ENCODE measurements around the gene GALNT10.

GALNT10 gene

GRCh38 chr5:154242442-154242841 is 51.9 kb downstream of the GALNT10 start:
- H3K4me3 ChIP-seq (ENCODE audit: low read depth, low read length) = no peak overlapping the region
- no peak for TF ChIP-seq CTCF (IDR thresholded peaks at IDR 0.05; ENCODE audit: borderline replicate concordance, insufficient read depth, low read depth, low read length)

- H3K4me3 ChIP-seq (ENCODE audit: low read depth, low read length) = no peak overlapping the region
- no peak for TF ChIP-seq CTCF (IDR thresholded peaks at IDR 0.05; ENCODE audit: borderline replicate concordance, insufficient read depth, low read depth, low read length)
Observed at GRCh38 chr5:154242964-154243376, 52.4 kb downstream of the GALNT10 start.

- no peak for TF ChIP-seq CTCF (IDR thresholded peaks at IDR 0.05; ENCODE audit: borderline replicate concordance, insufficient read depth, low read depth, low read length)
- H3K4me3 ChIP-seq (ENCODE audit: low read depth, low read length) = no peak overlapping the region
Observed at GRCh38 chr5:154243736-154244135, 53.2 kb downstream of the GALNT10 start.

DNA sequence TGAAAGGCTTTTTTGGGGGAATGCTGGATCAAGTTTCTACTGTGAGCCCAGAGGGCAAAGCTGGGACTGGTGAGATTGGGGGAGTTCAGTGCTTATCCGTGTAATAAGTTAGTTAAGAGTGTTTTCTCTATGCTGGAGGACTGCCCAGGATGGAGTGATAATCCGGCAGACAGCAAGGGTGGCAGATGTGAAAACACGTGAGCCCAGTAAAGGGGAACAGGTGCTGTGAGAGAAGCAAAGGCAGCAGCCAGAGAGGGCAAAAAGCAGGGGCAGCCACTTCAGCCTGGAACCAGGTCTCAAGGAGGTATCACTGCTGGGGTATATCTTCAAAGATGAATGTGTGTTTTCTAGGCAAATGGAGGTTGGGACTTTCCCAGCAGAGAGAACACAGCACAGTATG is 53.9 kb downstream of the GALNT10 start:
- H3K4me3 ChIP-seq (ENCODE audit: low read depth, low read length) = no peak overlapping the region
- no peak for TF ChIP-seq CTCF (IDR thresholded peaks at IDR 0.05; ENCODE audit: borderline replicate concordance, insufficient read depth, low read depth, low read length)

- TF ChIP-seq CTCF (IDR thresholded peaks at IDR 0.05; ENCODE audit: borderline replicate concordance, insufficient read depth, low read depth, low read length) = no peak
- H3K4me3 ChIP-seq (ENCODE audit: low read depth, low read length) = no peak overlapping the region
Observed at GRCh38 chr5:154248691-154249090, 58.2 kb downstream of the GALNT10 start.

GRCh38 chr5:154249826-154250225 is 59.3 kb downstream of the GALNT10 start:
- no peak overlapping the region for H3K4me3 ChIP-seq (ENCODE audit: low read depth, low read length)
- no peak for TF ChIP-seq CTCF (IDR thresholded peaks at IDR 0.05; ENCODE audit: borderline replicate concordance, insufficient read depth, low read depth, low read length)

GRCh38 chr5:154251529-154251928 is 61.0 kb downstream of the GALNT10 start:
- no peak for TF ChIP-seq CTCF (IDR thresholded peaks at IDR 0.05; ENCODE audit: borderline replicate concordance, insufficient read depth, low read depth, low read length)

More at GRCh38 chr5:154251529-154251928, 61.0 kb downstream of the GALNT10 start:
- H3K4me3 ChIP-seq (ENCODE audit: low read depth, low read length) = no peak overlapping the region

All from GM12875 (cell line).